Gastrocnemius medialis (tissue), 4 donors: ENCODE measurements around the gene LIG4. TPM values are rescaled to one million over a fixed set of nuclear protein-coding genes. Genes with fewer than 3 reads are reported as not detected.

ENCODE experiments used
- ATAC-seq, 2 donors: fragments of 150-250 bp; one replicate each; pipeline ENCODE4 v1.9.1; 2016
- DNase-seq, 2 donors: peaks; one replicate each; pipeline ENCODE4 v3.0.0-alpha.2; 2019
- H3K27ac ChIP-seq, 4 donors: fragments of 200-600 bp; sonication (generic); 1 replicate in 1 of 4; 2 replicates in 3 of 4; pipeline ENCODE4 v1.5.1; 2016 to 2018; ENCODE audit warnings: mild to moderate bottlenecking in 2 of 4, moderate library complexity in 1 of 4
- H3K27me3 ChIP-seq, 3 donors: fragments of 200-600 bp; sonication (generic) in 2 of 3; 1 replicate in 1 of 3; 2 replicates in 2 of 3; pipeline versions ENCODE4 v1.5.1 to v1.6.0; 2016 to 2019; ENCODE audit warnings: mild to moderate bottlenecking in 1 of 3, moderate library complexity in 1 of 3
- H3K36me3 ChIP-seq, 2 donors: fragments of 200-600 bp; sonication (generic) in 1 of 2; one replicate each; pipeline ENCODE4 v1.5.1; 2017 to 2018
- H3K4me1 ChIP-seq, 2 donors: fragments of 200-600 bp; sonication (generic) in 1 of 2; one replicate each; pipeline ENCODE4 v1.5.1; 2016 to 2017; ENCODE audit warnings: mild to moderate bottlenecking in 2 of 2
- H3K4me3 ChIP-seq, 4 donors: fragments of 200-600 bp; sonication (generic) in 3 of 4; 1 replicate in 1 of 4; 2 replicates in 3 of 4; pipeline ENCODE4 v1.5.1; 2016 to 2019; ENCODE audit warnings: mild to moderate bottlenecking in 2 of 4
- H3K9me3 ChIP-seq, 3 donors: fragments of 200-600 bp; sonication (generic) in 2 of 3; 1 replicate in 1 of 3; 2 replicates in 2 of 3; pipeline ENCODE4 v1.5.1; 2016 to 2019
- POLR2A ChIP-seq, 2 donors: fragments of 450-650 bp; IDR thresholded peaks; one replicate each; pipeline ENCODE4 v1.6.1; 2017; ENCODE audit warnings: antibody characterized with exemption in 2 of 2, mild to moderate bottlenecking in 2 of 2, moderate library complexity in 2 of 2
- in situ Hi-C, 4 donors: fragments of 200-750 bp; cut with MboI; loops; one replicate each; pipeline versions ENCODE4 v1.15.0 to v1.8.0; 2017; ENCODE audit warnings: low sequenced_read_pairs in 4 of 4
- intact Hi-C: fragments of 100-400 bp; cut with DNase I; formaldehyde crosslinking; loops from one replicate; pipeline ENCODE4 v1.15.1; 2023; ENCODE audit warnings: low total_unique reads
- total RNA-seq, 4 donors: library from RNA; depleted of rRNA; stranded (reverse); fragments of >200 nt; gene quantifications; one replicate each; pipeline versions ENCODE4 v1.1.0 to v1.2.3, GENCODE V29; 2016
- TF ChIP-seq, protein P1 (sequence below), 5 experiments: fragments of 450-650 bp in 3 of 5; fragments of 200-600 bp in 2 of 5; sonication (generic) in 2 of 5; IDR thresholded peaks in 4 of 5; conservative IDR thresholded peaks in 1 of 5; 1 replicate in 4 of 5; 2 replicates in 1 of 5; pipeline ENCODE4 v1.5.1; 2016 to 2019; ENCODE audit warnings: antibody characterized with exemption in 5 of 5, mild to moderate bottlenecking in 3 of 5, moderate library complexity in 3 of 5

Gene LIG4
- total RNA-seq, 4 donors from 2014 or later: 5.6 to 12.4 (median 11.3) TPM

DNA sequence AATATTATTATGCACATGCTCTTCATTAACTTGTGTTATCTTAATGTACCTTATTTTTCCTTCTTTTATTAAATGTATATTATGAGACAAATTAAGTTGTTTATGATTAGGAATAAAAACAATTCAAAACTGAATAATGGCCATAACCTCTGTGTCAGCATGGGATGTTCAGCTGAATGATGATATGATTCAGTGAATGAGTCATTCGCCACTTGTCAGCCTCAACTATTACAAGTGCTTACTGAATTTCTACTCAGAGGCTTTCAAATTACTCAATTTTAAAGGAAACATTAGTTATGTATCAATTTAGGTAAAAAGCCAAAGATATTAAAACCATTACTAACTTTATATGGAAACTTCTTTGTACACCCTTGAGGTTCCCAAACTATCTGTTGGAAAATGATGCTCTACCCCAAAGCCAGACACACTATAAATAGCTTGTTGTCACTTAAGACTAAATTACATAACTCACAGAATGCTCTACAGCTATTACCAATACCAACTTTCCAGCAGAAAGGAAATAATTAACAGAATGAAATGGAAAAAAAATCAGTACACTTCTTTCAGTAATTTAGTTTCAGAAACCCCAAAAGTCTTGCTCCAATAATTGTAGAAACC is 14.4 kb downstream of the LIG4 start:
- no peak overlapping the region for H3K4me3 ChIP-seq
- H3K36me3 ChIP-seq: no peaks in the 10 kb centered on the region
- no peaks in the 10 kb centered on the region for H3K9me3 ChIP-seq
- H3K27me3 ChIP-seq: no peaks in the 10 kb centered on the region
- DNase-seq (no peak), ATAC-seq (no peak)
- no peak overlapping the region for H3K27ac ChIP-seq
- intact Hi-C loops: no loop called here
- in situ Hi-C loops: loop anchor here in 1 of 4 donors (25.0 kb wide), 2 partner anchors 1586 to 1639 kb away; partner anchors contain the start of genes ARGLU1 and IRS2
- TF ChIP-seq POLR2A (IDR thresholded peaks at IDR 0.05): no peak
- TF ChIP-seq, protein P1, sequence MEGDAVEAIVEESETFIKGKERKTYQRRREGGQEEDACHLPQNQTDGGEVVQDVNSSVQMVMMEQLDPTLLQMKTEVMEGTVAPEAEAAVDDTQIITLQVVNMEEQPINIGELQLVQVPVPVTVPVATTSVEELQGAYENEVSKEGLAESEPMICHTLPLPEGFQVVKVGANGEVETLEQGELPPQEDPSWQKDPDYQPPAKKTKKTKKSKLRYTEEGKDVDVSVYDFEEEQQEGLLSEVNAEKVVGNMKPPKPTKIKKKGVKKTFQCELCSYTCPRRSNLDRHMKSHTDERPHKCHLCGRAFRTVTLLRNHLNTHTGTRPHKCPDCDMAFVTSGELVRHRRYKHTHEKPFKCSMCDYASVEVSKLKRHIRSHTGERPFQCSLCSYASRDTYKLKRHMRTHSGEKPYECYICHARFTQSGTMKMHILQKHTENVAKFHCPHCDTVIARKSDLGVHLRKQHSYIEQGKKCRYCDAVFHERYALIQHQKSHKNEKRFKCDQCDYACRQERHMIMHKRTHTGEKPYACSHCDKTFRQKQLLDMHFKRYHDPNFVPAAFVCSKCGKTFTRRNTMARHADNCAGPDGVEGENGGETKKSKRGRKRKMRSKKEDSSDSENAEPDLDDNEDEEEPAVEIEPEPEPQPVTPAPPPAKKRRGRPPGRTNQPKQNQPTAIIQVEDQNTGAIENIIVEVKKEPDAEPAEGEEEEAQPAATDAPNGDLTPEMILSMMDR (IDR thresholded peaks at IDR 0.05 in 4 of 5, conservative IDR thresholded peaks at IDR 0.05 in 1 of 5): no peak
- H3K4me1 ChIP-seq: peaks cover 0 to 8% of the 10 kb centered on the region in 2 donors

DNA sequence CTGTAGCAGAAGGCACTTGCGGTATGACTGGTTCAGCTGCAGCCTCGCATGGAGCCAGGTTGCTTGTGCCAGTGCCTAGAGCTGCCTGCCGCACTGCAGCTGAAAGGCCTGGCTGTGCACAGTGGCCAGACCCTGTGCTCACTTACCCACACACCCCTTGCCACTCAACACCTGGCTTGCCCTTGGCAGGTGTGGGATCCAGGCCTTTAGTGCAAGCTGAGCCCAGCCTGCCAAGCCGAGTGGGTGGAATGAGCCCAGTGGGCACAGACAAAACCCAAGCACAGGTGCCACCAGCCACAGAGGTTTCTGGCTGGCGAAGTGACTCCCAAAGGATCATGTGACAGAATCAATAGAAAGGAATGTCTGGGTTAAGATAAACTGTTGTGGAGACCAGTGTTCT is 19.5 kb downstream of the LIG4 start:
- no peak for TF ChIP-seq POLR2A (IDR thresholded peaks at IDR 0.05)
- TF ChIP-seq, protein P1 (IDR thresholded peaks at IDR 0.05 in 4 of 5, conservative IDR thresholded peaks at IDR 0.05 in 1 of 5): no peak
- no peak overlapping the region for H3K27ac ChIP-seq
- no peak overlapping the region for H3K4me3 ChIP-seq
- no peak for DNase-seq
- H3K4me1 ChIP-seq: peaks cover 0 to 3% of the 10 kb centered on the region in 2 donors
- in situ Hi-C loops: no loop called here
- no peak for ATAC-seq
- H3K27me3 ChIP-seq: no peaks in the 10 kb centered on the region
- intact Hi-C loops: no loop called here
- H3K9me3 ChIP-seq: no peaks in the 10 kb centered on the region
- no peaks in the 10 kb centered on the region for H3K36me3 ChIP-seq

DNA sequence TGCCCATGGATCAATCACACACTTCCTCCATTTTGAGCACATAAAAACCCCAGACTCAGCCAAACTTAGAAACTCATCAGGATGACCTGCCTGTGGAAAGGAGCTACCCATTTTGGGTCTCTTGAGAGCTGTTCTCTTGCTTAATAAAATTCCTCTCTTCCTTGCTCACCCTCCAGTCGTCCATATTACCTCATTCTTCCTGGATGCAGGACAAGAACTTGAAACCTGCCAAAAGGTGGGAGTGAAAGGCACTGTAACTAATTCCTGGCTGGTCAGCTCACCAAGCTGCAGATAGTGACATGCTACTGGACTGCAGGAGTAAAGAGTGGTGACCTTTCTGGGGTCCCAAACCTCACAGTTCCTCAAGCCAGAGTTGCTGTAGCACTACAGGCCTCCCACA is 20.2 kb downstream of the LIG4 start:
- no peak for TF ChIP-seq POLR2A (IDR thresholded peaks at IDR 0.05)
- TF ChIP-seq, protein P1 (IDR thresholded peaks at IDR 0.05 in 4 of 5, conservative IDR thresholded peaks at IDR 0.05 in 1 of 5): no peak
- Histone ChIP-seq H3K9me3 (no peaks in the 10 kb centered on the region), H3K4me1 (peaks cover 0 to 3% of the 10 kb centered on the region in 2 donors), H3K27ac (no peak overlapping the region), H3K4me3 (no peak overlapping the region), H3K36me3 (no peaks in the 10 kb centered on the region), H3K27me3 (no peaks in the 10 kb centered on the region)
- ATAC-seq (no peak), DNase-seq (no peak)
- in situ Hi-C loops (no loop called here), intact Hi-C loops (no loop called here)

DNA sequence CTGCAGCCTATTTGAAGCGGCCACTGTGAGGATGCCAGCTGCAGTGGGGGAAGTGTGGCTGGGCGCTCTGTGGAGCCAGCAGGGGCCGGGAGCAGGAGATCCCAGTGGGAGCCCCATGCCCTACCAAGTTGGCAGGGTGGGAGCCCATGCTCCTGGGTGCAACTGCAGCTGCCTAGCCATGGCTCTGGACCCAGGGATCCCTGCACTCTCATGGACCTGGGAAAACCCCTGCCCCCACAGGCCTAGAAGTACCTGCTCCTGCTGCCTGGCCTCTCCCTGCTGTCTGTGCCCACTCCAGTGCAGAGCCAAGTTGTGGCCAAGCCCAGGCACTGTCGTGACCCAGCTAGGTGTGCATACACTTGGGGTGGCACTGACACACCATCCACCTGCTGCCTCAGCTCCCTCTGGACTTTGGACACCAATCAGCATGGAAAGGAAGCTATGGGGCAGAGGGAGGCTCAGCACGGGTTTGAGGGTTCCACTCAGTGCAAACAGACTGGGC is 20.9 kb downstream of the LIG4 start:
- in situ Hi-C loops: no loop called here
- no peaks in the 10 kb centered on the region for H3K36me3 ChIP-seq
- no peak overlapping the region for H3K4me3 ChIP-seq
- ATAC-seq (no peak), DNase-seq (no peak)
- peaks cover 0 to under 1% of the 10 kb centered on the region in 2 donors for H3K4me1 ChIP-seq
- no peaks in the 10 kb centered on the region for H3K27me3 ChIP-seq
- H3K9me3 ChIP-seq: no peaks in the 10 kb centered on the region
- H3K27ac ChIP-seq: no peak overlapping the region
- TF ChIP-seq, protein P1 (IDR thresholded peaks at IDR 0.05 in 4 of 5, conservative IDR thresholded peaks at IDR 0.05 in 1 of 5): no peak
- TF ChIP-seq POLR2A (IDR thresholded peaks at IDR 0.05): no peak
- intact Hi-C loops: no loop called here
